ENCODE measurements around the gene DPYSL5.

Gene DPYSL5

DNA sequence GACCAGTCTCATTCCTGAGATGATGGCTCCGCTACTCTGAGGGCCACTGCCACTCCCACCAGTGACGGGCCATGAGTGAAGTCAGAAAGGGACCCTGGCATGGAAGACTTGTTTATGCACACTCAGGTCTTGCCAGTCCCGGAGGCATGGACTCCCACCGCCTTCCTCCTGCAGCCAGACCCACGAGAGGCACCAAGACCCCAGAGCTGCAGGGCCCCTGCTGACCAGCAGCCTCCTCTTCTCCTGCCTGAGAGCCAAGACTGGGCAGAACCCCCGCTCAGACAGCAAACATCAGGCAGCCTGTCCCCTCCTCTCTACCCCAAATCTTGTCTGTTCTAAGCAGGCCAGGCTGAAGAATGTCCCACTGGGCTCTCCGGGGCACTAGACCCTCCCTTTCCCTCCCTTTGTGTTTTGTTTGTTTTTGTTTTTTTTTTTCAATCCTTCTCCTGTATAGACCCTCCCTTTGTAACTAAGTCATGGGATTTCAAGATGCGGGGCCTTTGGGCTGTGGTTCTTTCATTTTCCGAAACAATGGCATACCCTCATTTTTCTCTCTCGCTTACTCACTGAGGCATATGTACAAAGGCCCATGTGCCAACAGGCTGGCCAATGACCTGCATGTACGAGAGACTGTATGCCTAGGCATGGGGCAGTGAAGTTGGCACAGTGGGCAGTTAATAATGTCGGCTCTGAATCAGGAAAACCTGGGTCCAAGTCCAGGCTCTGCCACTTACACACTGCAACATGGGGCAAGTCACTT is 98.2 kb downstream of the DPYSL5 start:
- TF ChIP-seq CTCF (IDR thresholded peaks at IDR 0.05): no peak

- TF ChIP-seq CTCF (IDR thresholded peaks at IDR 0.05): no peak
Observed at GRCh38 chr2:26946841-26947784, 99.2 kb downstream of the DPYSL5 start.

DNA sequence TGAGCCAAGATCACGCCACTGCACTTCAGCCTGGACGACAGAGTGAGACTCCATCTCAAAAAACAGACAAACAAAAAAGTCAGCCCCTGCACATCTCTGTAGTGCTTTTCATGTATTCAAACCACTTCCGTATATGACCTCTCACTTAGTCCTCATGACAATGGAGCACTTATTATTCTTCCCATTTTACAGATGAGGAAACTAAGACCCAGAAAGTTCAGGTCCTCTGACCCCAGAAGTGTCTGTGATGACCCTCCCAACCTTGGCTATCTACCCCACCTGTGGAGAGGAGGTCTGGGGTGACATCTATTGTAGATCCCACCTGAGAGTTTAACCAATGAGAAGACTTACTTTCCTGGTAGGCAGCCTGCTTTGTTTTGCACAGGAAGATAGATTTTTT is 100.9 kb downstream of the DPYSL5 start:
- TF ChIP-seq CTCF (IDR thresholded peaks at IDR 0.05): no peak

GRCh38 chr2:26950246-26950645 is 102.3 kb downstream of the DPYSL5 start:
- no peak for TF ChIP-seq CTCF (IDR thresholded peaks at IDR 0.05)

GRCh38 chr2:26951236-26951635 is 103.3 kb downstream of the DPYSL5 start:
- no peak for TF ChIP-seq CTCF (IDR thresholded peaks at IDR 0.05)

- no peak for TF ChIP-seq CTCF (IDR thresholded peaks at IDR 0.05)
Observed at GRCh38 chr2:26952374-26952773, 104.4 kb downstream of the DPYSL5 start.

DNA sequence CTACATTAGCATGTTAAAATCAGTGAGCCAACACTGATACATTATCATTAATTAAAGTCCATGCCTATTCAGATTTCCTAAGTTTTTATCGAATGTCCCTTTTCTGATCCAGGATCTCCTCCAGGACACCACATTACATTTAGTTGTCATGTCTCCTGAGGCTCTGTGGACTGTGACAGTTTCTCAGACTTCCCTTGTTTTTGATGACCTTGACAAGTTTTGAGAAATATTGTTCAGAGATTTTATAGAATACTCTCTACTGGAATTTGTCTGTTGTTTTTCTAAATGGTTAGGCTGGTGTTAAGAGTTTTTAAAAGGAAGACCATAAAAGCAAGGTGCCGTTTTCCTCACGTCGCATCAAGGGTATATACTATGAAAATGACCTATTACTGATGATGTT is 106.2 kb downstream of the DPYSL5 start:
- no peak for TF ChIP-seq CTCF (IDR thresholded peaks at IDR 0.05)

Data from LNCAP (cell line).